ENCODE measurements around the gene SUSD4.

Gene SUSD4

GRCh38 chr1:223329664-223330415, 34.1 kb downstream of the SUSD4 start:
- no peak for DNase-seq (ENCODE audit: low read depth)

- DNase-seq (ENCODE audit: low read depth): no peak
Measured at GRCh38 chr1:223329252-223329651, 34.7 kb downstream of the SUSD4 start.

- no peak for DNase-seq (ENCODE audit: low read depth)
Measured at GRCh38 chr1:223328566-223328965, 35.4 kb downstream of the SUSD4 start.

- no peak for DNase-seq (ENCODE audit: low read depth)
Measured at GRCh38 chr1:223326776-223327175, 37.2 kb downstream of the SUSD4 start.

- DNase-seq (ENCODE audit: low read depth): no peak
Measured at GRCh38 chr1:223323491-223324484, 40.2 kb downstream of the SUSD4 start.

DNA sequence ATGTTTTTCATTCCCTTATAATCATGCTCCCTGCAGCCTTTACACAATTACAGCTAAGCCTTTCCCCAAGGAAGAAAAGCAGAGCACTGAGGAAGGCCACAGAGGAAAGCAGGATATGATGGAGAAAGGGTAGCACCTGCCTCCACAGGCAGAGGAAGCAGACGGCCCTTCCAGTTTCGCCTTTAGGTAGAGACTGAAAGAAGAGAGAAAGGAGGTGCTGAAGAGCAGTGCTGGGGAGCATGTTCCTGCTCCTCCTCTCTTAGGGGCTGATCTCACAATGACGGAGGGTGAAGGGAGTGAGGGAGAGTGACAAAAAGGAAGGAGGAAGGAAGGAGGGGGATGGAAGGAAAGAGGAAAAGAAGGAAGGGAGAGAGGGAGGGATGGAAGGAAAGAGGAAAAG, 41.1 kb downstream of the SUSD4 start:
- DNase-seq (ENCODE audit: low read depth): no peak

DNA sequence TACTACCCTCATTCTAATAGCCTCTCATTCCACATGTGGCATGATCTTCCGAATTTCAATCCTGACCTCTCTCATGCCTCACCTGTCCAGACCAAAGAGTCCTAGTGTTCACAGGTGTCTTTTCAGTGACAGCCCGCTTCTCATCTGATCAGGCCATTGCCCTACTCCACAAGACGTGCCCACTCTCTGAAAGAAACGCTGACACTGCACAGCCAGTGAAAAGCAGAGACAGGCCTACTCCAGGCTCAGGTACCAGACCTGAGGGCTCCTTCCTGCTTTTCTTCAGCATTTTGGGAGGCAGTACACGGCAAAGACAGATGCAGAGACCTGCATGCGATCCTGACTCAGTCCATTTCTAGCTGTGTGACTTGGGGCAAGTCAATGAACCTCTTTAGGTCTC, 43.0 kb downstream of the SUSD4 start:
- DNase-seq (ENCODE audit: low read depth): no peak

GRCh38 chr1:223319905-223320580, 43.9 kb downstream of the SUSD4 start:
- no peak for DNase-seq (ENCODE audit: low read depth)

GRCh38 chr1:223319398-223319797, 44.6 kb downstream of the SUSD4 start:
- DNase-seq (ENCODE audit: low read depth): no peak

DNA sequence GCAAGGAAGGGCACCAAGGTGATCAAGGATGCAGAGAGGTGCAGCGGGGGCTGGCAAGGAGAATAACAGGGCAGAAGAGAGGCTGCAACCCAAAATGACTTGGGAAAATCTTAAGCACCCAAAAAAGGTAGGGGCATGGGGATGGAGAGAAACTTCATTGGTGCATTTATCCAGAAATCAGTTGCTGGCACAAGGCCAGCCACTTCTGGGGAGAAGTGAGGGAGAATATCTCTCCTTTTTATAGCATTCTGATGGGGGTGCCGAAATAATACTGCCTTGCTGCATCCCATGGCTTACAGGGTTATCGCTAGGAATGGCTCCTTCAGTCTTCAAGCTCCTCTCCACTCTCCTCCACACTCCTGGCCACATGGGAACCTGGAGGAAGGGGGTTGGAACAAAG, 47.9 kb downstream of the SUSD4 start:
- DNase-seq (ENCODE audit: low read depth): no peak

DNA sequence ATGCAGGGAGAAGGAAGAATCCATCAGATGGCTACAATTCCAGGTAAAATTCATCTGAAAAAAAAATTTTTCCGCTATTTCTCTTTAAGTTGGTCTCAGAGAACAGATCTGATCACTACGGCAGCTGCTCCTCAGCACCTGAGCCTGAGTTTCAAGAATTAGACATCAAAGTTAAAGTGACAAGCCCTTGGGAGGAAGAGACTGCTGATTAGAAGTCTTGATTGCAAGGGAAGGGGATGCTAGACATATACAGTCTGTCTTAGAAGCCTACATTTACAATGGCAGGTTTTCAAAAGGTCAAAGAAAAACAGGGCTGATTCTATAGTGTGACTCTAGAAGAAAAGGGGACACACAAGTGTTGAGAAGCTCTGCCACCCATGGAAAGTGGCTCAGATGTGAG, 48.3 kb downstream of the SUSD4 start:
- DNase-seq (ENCODE audit: low read depth): no peak

DNA sequence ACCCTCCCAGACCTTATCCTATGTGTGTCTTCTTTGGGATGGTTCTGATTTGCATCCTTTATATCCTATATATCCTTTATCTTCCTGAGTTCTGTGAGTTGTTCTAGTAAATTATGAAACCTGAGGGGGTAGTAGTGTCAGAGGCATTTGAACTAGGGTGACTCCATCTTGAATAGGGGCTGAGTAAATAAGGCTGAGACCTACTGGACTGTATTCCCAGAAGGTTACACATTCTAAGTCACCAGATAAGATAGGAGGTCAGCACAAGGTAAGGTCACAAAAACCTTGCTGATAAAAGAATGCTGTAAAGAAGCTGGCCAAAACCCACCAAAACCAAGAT, 50.6 kb downstream of the SUSD4 start:
- DNase-seq (ENCODE audit: low read depth): no peak

DNA sequence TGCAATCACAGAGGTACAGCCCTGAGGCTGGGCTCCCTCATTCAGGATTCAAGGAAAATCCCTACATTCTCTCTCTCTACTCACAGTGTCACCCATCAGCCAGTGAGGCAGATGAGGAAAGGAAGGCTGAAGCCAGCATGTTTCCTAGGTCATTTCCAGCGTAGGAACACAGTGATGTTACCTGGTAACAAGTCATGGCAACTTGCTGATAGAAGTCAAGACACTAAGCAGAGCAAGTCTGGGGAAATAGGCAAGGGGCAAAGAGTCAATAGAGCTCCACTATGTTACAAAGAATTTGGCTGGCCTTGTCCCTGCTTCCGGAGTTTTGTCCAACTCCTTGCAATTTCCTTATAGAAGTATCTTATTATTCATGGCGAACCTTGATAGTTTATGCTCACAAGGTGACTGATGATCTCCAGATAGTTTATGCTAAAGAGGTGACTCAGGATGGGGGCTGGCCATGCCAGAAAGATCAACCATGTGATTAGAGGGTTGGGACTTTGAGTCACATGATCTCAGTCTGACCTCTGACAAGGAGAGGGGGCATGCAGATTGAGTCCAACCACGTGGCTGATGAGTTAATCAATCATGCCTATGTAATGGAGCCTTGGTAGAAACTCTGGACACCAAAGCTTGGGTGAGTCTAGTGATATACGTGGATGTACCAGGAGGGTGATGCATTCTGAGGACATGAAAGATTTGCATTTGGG, 51.1 kb downstream of the SUSD4 start:
- no peak for DNase-seq (ENCODE audit: low read depth)

DNA sequence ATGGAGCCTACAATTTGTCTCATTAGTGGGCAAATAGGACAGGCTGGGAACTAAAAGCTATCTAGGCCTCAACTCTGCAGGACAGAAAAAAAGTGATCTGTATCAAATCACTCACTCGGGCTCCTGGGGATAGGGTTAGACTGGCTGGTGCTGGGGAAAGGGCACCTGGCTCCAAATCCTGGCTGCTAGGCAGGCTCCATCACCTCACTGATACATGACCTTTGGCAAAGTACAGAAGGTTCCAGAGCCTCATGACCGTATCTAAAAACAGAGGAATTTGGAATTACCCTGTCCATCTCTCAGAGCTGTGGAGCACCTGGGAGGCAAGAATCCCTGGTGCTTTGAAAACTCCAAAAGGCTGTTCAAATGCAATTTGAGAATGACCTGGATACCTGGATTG, 51.7 kb downstream of the SUSD4 start:
- no peak for DNase-seq (ENCODE audit: low read depth)

DNA sequence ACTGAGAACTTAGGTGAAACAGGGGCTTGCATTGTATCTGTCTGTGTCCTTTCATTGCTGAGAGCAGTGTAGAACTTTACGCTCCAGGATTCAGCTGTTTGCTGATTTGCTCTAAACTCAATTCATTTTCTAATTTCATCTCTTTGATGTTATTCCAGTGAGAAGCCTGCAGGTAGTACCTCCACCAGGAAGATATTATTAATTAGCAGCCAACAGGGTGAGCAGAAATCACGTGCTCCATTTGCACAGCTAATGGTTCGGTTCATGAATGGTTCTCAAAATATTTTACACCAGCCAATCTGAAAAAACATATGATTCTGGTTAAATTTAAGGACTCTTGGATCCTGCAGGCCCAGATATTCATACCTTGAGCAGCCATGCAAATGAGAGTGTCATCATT, 52.1 kb downstream of the SUSD4 start:
- DNase-seq (ENCODE audit: low read depth): no peak

DNA sequence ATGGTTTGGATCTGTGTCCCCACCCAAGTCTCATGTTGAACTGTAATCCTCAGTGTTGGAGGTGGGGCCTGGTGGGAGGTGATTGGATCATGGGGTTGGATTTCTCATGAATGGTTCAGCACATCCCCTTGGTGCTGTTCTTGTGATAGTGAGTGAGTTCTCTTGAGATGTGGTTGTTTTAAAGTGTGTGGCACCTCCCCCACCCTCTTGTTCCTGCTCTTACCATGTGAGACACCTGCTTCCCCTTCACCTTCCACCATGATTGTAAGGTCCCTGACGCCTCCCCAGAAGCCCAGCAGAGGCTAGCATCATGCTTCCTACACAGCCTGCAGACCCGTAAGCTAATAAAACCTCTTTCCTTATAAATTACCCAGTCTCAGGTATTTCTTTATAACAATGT, 55.8 kb downstream of the SUSD4 start:
- DNase-seq (ENCODE audit: low read depth): no peak

- DNase-seq (ENCODE audit: low read depth): no peak
Measured at GRCh38 chr1:223307544-223307943, 56.4 kb downstream of the SUSD4 start.

DNA sequence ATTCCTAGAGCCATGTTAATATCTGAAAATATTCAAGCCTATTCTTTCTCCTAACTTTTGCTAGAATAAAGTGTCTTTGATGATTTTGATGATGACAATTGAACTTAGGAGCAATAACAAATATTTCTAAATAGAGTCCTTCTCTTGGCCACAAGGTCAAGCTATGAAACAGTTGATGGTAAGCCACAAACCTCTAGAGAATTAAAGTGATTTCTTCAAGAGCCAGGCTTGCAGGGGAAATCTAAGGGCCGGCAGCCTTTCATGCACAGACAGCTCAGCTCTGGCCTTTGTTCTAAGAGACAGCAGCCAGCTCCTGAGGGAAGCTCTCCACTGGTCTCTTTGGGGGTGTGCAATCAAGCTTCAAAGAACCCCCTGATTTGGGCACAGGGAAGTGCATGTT, 59.0 kb downstream of the SUSD4 start:
- no peak for DNase-seq (ENCODE audit: low read depth)

DNA sequence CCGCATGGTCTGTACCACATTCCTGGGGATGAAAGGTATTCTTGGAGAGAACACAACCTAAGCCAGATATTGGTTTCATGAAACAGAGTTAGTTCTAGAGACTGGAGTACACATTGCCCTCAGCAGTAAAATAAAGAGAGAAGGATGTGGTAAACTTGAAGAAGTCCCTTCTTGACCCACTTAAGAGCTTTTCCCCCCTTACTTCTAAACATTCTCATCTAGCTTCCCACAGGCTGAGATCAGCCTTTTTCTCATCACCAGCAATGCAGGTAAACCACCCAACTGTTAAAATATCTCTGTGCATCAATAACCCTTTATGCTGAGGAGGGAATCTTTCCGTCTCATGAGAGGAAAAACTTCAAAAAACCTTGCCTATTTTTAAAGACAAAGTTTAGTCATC, 62.6 kb downstream of the SUSD4 start:
- no peak for DNase-seq (ENCODE audit: low read depth)

- DNase-seq (ENCODE audit: low read depth): no peak
Measured at GRCh38 chr1:223299553-223299952, 64.4 kb downstream of the SUSD4 start.

GRCh38 chr1:223298701-223299100, 65.3 kb downstream of the SUSD4 start:
- DNase-seq (ENCODE audit: low read depth): no peak

GRCh38 chr1:223297800-223298199, 66.2 kb downstream of the SUSD4 start:
- no peak for DNase-seq (ENCODE audit: low read depth)
